A549 treated with DMSO at 1 μM for 4 hours (cell line): Measurements from ENCODE around the gene SYNM. TPM values are rescaled to one million over a fixed set of nuclear protein-coding genes. Genes with fewer than 3 reads are reported as not detected.

ENCODE experiments used
- total RNA-seq: library from RNA; stranded (reverse); fragments of 200-300 nt; extraction: Qiagen RNA extraction; gene quantifications from 5 replicates; pipeline ENCODE4 v1.2.3, GENCODE V29; 2022; ENCODE audit warnings: low read depth

Gene SYNM
- total RNA-seq, result 35.6 to 44.9 TPM (median 43.0 TPM) in 5 replicates

GRCh38 chr15:99104788-99105513, at the start of gene SYNM:
TSS of gene SYNM (plus strand) at chr15:99105080. CDS start at chr15:99105200, 120 bp downstream.

Other genes with a start within 250 kb of the SYNM start
- gene PGPEP1L, start 97.3 kb upstream of the SYNM start, total RNA-seq, result 0.06 TPM in 1 of 5 replicates, not detected in the others
- gene TTC23, start 144.5 kb downstream of the SYNM start, total RNA-seq, result 9.6 to 12.7 TPM (median 12.0 TPM) in 5 replicates
- 13.6 to 17.7 TPM (median 15.3 TPM) in 5 replicates for gene LRRC28, start 146.4 kb downstream of the SYNM start, total RNA-seq